ENCODE measurements around the gene GNE. TPM values are rescaled to one million over a fixed set of nuclear protein-coding genes. Genes with fewer than 3 reads are reported as not detected.
"Not testable (repeated sequence)": the region's sequence is repeated elsewhere in the genome, so short reads cannot be mapped to it uniquely, and the experiment has no call there.

Gene GNE
- total RNA-seq, 2 experiments from 2014 or later = 14.5 to 15.2 TPM

DNA sequence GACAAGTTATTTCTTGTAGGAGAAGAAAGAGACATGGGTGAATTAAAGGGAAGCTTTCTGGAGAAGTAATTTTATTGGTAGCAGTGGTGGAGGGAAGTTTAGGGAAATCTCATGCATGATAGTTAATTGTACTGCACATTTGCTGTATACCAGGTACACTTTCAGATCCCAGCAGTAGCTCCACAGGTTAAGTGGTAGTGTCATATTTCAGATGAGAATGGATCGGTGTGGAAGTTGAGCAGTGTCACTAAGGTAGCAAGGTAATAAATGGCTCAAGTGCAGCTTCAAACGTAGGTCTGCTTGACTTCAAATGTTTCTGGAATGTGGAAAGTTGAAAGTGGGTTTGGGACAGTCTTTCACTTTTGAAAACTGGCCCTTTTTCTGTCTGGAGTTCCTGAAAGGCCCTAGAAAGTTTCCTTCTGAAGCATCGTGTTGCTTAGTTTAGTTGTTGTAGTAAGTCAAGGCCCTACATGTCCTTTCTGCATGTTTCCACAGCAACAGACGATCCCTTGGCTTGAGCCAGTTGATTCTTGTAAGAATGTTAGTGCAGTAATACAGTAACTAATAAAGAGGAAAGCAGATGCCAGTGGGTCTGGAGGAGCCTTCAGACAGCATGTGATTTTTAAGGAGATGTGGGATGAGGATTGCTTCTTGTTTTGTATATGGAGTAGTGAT, 63.8 kb downstream of the GNE start:
- Mint-ChIP-seq H3K9me3 (no peaks in the 10 kb centered on the region), H3K27me3 (ENCODE audit: low read depth) (no peaks in the 10 kb centered on the region), H3K4me1 (ENCODE audit: low read depth) (peaks cover 42% of the 10 kb centered on the region), H3K4me3 (no peak overlapping the region), H3K27ac (no peak overlapping the region), H3K36me3 (ENCODE audit: low read depth) (peaks cover 18% of the 10 kb centered on the region)
- CTCF ChIA-PET = interaction anchor here (1.2 to 3.2 kb wide), 3 partner anchors 89 to 134 kb away, joined by 3 to 17 read pairs (median 5); no protein-coding TSS in a partner anchor
- no peak for DNase-seq
- intact Hi-C loops (cut with micrococcal nuclease) = no loop called here

DNA sequence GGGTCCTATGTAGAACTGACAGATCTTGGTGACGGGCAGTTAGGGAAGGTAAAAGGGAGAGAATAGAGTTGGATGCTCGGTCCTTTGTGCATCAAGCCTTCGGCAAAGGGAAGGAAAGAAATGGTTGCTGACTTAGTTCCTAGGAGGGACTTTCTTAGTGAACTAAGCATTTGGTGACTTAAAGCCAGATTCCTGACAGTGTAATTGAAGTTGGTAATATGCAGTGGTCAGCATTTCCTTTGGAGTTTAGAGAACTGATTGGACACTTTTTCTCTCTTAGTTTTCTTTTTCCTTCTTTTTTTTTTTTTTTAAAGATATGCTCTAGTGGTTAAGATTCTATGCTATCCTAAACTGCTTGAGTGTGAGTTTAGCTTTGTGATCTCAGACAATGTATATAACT, 65.2 kb downstream of the GNE start:
- no peak for DNase-seq
- CTCF ChIA-PET = interaction anchor here (1.2 to 3.2 kb wide), 3 partner anchors 88 to 136 kb away, joined by 3 to 17 read pairs (median 5); no protein-coding TSS in a partner anchor
- Mint-ChIP-seq H3K36me3 (ENCODE audit: low read depth) (peaks cover 18% of the 10 kb centered on the region), H3K9me3 (no peaks in the 10 kb centered on the region), H3K4me1 (ENCODE audit: low read depth) (peaks cover 42% of the 10 kb centered on the region), H3K4me3 (peak overlapping the region; percentile 84), H3K27me3 (ENCODE audit: low read depth) (no peaks in the 10 kb centered on the region), H3K27ac (no peak overlapping the region)
- intact Hi-C loops (cut with micrococcal nuclease) = no loop called here

DNA sequence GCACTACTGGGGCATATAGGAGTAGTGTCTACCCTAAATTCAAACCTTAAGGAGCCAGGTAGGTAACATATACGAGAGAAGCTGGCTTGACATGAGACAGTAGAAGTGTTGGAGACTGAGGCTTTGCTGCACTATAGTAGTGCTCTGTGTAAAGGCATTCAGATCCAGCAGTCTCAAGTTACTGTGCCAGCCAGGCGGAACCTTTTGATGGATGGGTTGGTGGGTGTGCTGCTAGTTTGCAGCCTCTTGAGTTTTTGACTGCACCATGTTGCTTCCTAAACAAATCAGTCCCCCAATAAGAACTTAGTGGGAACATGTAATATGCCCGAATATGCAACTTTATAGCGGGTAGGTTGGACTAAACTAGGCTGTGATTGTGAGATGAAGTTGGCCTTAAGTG, 66.1 kb downstream of the GNE start:
- peak overlapping the region; percentile 84 for H3K4me3 Mint-ChIP-seq
- peaks cover 42% of the 10 kb centered on the region for H3K4me1 Mint-ChIP-seq (ENCODE audit: low read depth)
- intact Hi-C loops (cut with micrococcal nuclease) = no loop called here
- CTCF ChIA-PET = interaction anchor here (1.6 to 3.2 kb wide), 3 partner anchors 9 to 90 kb away, joined by 4 to 17 read pairs (median 5); no protein-coding TSS in a partner anchor
- no peaks in the 10 kb centered on the region for H3K9me3 Mint-ChIP-seq
- no peak overlapping the region for H3K27ac Mint-ChIP-seq
- no peak for DNase-seq
- peaks cover 15% of the 10 kb centered on the region for H3K36me3 Mint-ChIP-seq (ENCODE audit: low read depth)
- no peaks in the 10 kb centered on the region for H3K27me3 Mint-ChIP-seq (ENCODE audit: low read depth)

DNA sequence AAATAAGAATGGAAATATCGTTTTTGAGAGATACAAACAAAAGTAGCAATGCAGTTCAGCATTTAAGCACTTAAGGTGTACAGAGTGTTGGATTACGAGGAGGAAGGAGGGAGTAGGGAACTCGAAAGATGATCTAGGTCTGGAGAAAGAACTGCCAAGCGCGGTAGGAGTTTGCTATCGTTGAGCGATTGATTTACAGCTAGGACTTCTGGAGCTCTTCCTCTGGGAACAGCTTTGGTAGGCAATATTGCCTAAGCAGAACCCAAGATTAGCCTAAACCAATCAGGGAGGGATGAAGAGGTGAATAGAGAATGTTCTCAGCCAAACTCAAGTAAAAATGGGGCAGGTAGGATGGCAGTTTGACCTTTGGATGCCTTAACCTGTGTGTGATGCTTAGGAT, 66.6 kb downstream of the GNE start:
- peak overlapping the region; percentile 73 for H3K27ac Mint-ChIP-seq
- no peaks in the 10 kb centered on the region for H3K9me3 Mint-ChIP-seq
- no peak for DNase-seq
- peaks cover 42% of the 10 kb centered on the region for H3K4me1 Mint-ChIP-seq (ENCODE audit: low read depth)
- H3K27me3 Mint-ChIP-seq (ENCODE audit: low read depth) = no peaks in the 10 kb centered on the region
- CTCF ChIA-PET = interaction anchor here (1.6 to 3.5 kb wide), 5 partner anchors 9 to 183 kb away, joined by 4 to 17 read pairs (median 10); no protein-coding TSS in a partner anchor
- H3K4me3 Mint-ChIP-seq = peak overlapping the region; percentile 84
- peaks cover 15% of the 10 kb centered on the region for H3K36me3 Mint-ChIP-seq (ENCODE audit: low read depth)
- intact Hi-C loops (cut with micrococcal nuclease) = loop anchor here (2.0 kb wide), 4 partner anchors 55 to 1081 kb away; partner anchors contain the start of genes GLIPR2 and RECK

DNA sequence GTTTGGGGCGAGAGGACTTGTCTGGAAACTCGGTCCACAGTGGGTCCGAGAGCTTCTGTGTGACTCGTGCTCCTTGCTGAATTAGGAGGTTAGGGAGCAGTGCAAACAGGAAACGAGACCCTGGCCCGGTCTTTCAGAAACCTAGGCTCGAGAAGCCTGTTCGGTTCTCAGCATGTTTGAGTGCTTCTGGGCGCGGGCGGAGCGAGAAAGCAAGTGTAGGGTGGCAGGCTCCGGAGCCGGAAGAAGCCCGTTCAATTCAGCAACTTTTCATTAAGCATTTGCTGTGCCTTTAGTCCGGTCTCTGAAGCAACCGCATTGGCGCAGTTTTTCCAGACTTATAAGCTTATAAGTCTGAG, 67.0 kb downstream of the GNE start:
- DNase-seq = peak; percentile 50
- intact Hi-C loops (cut with micrococcal nuclease) = loop anchor here (2.0 kb wide), 4 partner anchors 54 to 1080 kb away; partner anchors contain the start of genes GLIPR2 and RECK
- peaks cover 42% of the 10 kb centered on the region for H3K4me1 Mint-ChIP-seq (ENCODE audit: low read depth)
- CTCF ChIA-PET = interaction anchor here (0.6 to 3.5 kb wide), 17 partner anchors 9 to 538 kb away, joined by 3 to 34 read pairs (median 5); no protein-coding TSS in a partner anchor
- no peaks in the 10 kb centered on the region for H3K9me3 Mint-ChIP-seq
- no peaks in the 10 kb centered on the region for H3K27me3 Mint-ChIP-seq (ENCODE audit: low read depth)
- peaks cover 15% of the 10 kb centered on the region for H3K36me3 Mint-ChIP-seq (ENCODE audit: low read depth)
- peak overlapping the region; percentile 73 for H3K27ac Mint-ChIP-seq
- peak overlapping the region; percentile 84 for H3K4me3 Mint-ChIP-seq

DNA sequence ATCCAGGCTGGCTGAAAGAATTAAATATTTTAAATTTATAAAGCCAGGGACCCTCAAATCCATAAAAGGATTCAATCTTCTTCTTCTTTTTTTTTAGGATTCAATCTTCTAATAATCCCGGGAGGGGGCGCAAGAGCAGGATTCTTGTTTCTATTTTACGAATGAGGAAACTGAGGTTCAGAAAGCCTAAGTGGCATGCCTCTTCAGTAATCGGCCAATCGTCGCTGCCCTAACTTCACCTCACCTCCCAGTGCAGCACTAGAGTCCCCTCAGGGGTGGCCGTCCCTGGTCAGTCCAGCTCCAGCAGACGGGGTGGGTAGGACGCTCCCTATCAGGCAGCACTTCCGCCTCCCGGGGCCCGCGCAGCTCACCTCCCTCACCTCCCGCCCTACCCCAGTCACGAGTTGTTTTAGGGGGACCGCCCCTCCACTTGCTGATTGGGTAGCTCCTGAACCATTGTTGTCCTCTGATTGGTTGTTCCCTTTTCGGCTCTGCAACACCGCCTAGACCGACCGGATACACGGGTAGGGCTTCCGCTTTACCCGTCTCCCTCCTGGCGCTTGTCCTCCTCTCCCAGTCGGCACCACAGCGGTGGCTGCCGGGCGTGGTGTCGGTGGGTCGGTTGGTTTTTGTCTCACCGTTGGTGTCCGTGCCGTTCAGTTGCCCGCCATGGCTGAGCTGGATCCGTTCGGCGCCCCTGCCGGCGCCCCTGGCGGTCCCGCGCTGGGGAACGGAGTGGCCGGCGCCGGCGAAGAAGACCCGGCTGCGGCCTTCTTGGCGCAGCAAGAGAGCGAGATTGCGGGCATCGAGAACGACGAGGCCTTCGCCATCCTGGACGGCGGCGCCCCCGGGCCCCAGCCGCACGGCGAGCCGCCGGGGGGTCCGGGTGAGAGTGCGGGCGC, 67.6 kb downstream of the GNE start, which contains the start of gene CLTA:
Gene CLTA, plus strand, starts transcription at position 534 of the 902 bp plus-strand sequence. Its CDS starts 136 bp downstream, at position 670.
- Mint-ChIP-seq H3K4me1 (ENCODE audit: low read depth) (peaks cover 42% of the 10 kb centered on the region), H3K4me3 (peak within 1 kb of the TSS; percentile 84), H3K27me3 (ENCODE audit: low read depth) (no peaks in the 10 kb centered on the region), H3K9me3 (no peaks in the 10 kb centered on the region), H3K27ac (peak within 1 kb of the TSS; percentile 84), H3K36me3 (ENCODE audit: low read depth) (peaks cover 15% of the 10 kb centered on the region)
- DNase-seq = peak; percentile 98
- intact Hi-C loops (cut with micrococcal nuclease) = loop anchor here (1.0 to 2.0 kb wide), 10 partner anchors 38 to 1080 kb away; partner anchors contain the start of genes GLIPR2, GNE, RECK and RNF38
- CTCF ChIA-PET = interaction anchor here (0.6 to 3.5 kb wide), 31 partner anchors 9 to 538 kb away, joined by 3 to 34 read pairs (median 4); partner anchors contain the start of gene GLIPR2

DNA sequence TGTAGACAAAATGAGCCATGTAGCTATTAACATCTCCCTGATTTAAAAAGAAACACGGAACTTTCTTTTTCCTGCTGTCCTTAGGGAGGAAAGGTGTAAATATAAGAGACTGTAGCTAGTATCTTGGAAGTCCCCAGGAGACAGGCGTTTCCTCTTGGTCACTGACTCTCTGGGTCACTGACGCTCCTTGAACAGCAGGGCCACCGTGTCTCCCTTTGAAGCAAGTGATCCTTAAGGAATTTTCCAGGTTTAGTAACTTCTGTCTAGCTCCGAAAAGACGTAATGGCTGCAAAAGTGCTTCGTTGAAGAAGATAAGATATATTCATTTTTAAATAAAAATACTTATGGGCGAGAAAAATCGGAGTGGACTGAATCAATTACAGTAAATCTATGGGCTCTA, 68.3 kb downstream of the GNE start:
- H3K4me1 Mint-ChIP-seq (ENCODE audit: low read depth) = peaks cover 39% of the 10 kb centered on the region
- no peak for DNase-seq
- H3K27me3 Mint-ChIP-seq (ENCODE audit: low read depth) = no peaks in the 10 kb centered on the region
- CTCF ChIA-PET = interaction anchor here (0.8 to 3.5 kb wide), 23 partner anchors 8 to 539 kb away, joined by 3 to 34 read pairs (median 4); partner anchors contain the start of gene GLIPR2
- no peaks in the 10 kb centered on the region for H3K9me3 Mint-ChIP-seq
- no peak overlapping the region for H3K27ac Mint-ChIP-seq
- peaks cover 12% of the 10 kb centered on the region for H3K36me3 Mint-ChIP-seq (ENCODE audit: low read depth)
- H3K4me3 Mint-ChIP-seq = peak overlapping the region; percentile 59
- intact Hi-C loops (cut with micrococcal nuclease) = loop anchor here (1.0 to 2.0 kb wide), 10 partner anchors 38 to 1079 kb away; partner anchors contain the start of genes GLIPR2, GNE, RECK and RNF38

DNA sequence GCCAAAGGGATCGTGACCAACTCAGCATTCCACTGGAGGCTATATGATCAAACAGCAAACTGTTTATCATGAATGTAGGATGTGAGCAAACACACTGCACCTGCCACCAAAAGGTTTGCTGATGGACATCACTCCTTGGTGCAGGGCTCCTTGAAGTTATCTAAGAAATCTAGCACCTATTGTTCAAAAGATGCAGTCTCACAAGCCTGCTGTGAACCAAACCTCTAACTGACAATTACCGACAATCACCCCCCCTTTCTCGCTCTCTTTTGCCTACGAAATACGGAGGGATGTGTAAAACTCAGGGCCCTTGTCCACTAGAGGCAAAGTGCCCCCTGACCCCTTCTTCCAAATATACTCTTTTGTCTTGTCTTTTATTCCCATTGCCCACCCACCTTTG, 70.0 kb downstream of the GNE start:
- Mint-ChIP-seq H3K36me3 (ENCODE audit: low read depth) (peaks cover 3% of the 10 kb centered on the region), H3K27me3 (ENCODE audit: low read depth) (no peaks in the 10 kb centered on the region), H3K9me3 (no peaks in the 10 kb centered on the region), H3K4me1 (ENCODE audit: low read depth) (peaks cover 23% of the 10 kb centered on the region), H3K27ac (no peak overlapping the region), H3K4me3 (no peak overlapping the region)
- CTCF ChIA-PET = interaction anchor here (3.5 kb wide), 1 partner anchor 22 kb away, joined by 14 read pairs; no protein-coding TSS in a partner anchor
- DNase-seq = no peak
- intact Hi-C loops (cut with micrococcal nuclease) = no loop called here

DNA sequence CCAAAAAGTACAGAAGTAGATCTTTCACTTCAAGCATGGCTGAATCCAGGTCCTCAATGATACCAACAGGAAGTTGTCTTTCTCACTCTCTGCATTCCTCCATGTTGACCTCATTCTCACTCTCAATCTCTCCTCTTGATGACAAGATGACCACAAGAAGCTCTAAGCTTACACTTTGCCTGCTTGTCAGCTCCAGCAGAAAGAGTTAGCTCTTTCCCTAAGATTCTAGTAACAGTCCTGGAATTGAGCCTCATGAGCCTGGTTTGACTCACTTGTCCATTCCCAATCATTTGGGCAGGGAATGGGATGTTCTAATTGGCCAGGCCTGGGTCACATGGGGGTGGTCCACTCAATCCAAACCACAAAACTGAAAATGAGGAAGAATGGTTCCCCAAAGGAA, 70.8 kb downstream of the GNE start:
- H3K27me3 Mint-ChIP-seq (ENCODE audit: low read depth) = no peaks in the 10 kb centered on the region
- CTCF ChIA-PET = interaction anchor here (1.0 kb wide), 1 partner anchor 85 kb away, joined by 4 read pairs; no protein-coding TSS in a partner anchor

DNA sequence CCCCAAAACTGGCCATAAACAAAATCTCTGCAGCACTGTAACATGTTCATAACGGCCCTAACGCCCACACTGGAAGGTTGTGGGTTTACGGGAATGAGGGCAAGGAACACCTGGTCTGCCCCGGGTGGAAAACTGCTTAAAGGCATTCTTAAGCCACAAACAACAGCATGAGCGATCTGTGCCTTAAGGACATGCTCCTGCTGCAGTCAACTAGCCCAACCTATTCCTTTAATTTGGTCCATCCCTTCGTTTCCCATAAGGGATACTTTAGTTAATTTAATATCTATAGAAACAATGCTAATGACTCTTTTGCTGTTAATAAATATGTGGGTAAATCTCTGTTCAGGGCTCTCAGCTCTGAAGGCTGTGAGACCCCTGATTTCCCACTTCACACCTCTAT, 78.0 kb downstream of the GNE start:
- H3K4me1 Mint-ChIP-seq (ENCODE audit: low read depth) = not testable (repeated sequence)

More for the DNA sequence above, 70.8 kb downstream of the GNE start:
- intact Hi-C loops (cut with micrococcal nuclease) = no loop called here
- Mint-ChIP-seq H3K4me3 (no peak overlapping the region), H3K9me3 (no peaks in the 10 kb centered on the region), H3K4me1 (ENCODE audit: low read depth) (peaks cover 15% of the 10 kb centered on the region), H3K27ac (no peak overlapping the region), H3K36me3 (ENCODE audit: low read depth) (peaks cover 3% of the 10 kb centered on the region)
- no peak for DNase-seq

DNA sequence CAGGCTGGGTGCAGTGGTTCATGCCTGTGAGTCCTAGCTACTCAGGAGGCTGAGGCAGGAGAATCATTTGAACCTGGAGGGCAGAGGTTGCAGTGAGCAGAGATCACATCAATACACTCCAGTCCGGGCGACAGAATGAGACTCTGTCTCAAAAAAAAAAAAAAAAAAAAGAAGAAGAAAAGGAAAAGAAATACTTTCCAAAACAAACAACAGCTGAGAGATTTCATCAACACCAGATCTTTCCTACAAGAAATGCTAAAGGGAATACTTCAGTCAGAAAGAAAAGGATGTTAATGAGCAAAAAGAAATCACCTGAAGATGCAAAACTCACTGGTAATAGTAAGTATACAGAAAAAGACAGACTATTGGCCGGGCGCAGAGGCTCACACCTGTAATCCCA, 80.7 kb downstream of the GNE start:
- no peaks in the 10 kb centered on the region for H3K9me3 Mint-ChIP-seq
- H3K36me3 Mint-ChIP-seq (ENCODE audit: low read depth) = no peaks in the 10 kb centered on the region
- H3K27me3 Mint-ChIP-seq (ENCODE audit: low read depth) = no peaks in the 10 kb centered on the region
- H3K4me1 Mint-ChIP-seq (ENCODE audit: low read depth) = no peaks in the 10 kb centered on the region
- DNase-seq = no peak
- H3K27ac Mint-ChIP-seq = no peak overlapping the region
- no peak overlapping the region for H3K4me3 Mint-ChIP-seq
- CTCF ChIA-PET = interaction anchor here (0.7 to 3.8 kb wide), 5 partner anchors 11 to 275 kb away, joined by 3 to 14 read pairs (median 3); no protein-coding TSS in a partner anchor
- intact Hi-C loops (cut with micrococcal nuclease) = no loop called here

More for the DNA sequence above, 78.0 kb downstream of the GNE start:
- H3K36me3 Mint-ChIP-seq (ENCODE audit: low read depth); H3K9me3 Mint-ChIP-seq; intact Hi-C loops (cut with micrococcal nuclease); H3K27ac Mint-ChIP-seq; H3K27me3 Mint-ChIP-seq (ENCODE audit: low read depth); DNase-seq; H3K4me3 Mint-ChIP-seq: not testable (repeated sequence)
- CTCF ChIA-PET = interaction anchor here (0.6 to 1.0 kb wide), 2 partner anchors 9 to 16 kb away, joined by 3 read pairs; no protein-coding TSS in a partner anchor
